ENCODE data around the gene NUMA1.

The NUMA1 gene

GRCh38 chr11:72069200-72069599, 11.1 kb downstream of the NUMA1 start:
- no peaks in the 10 kb centered on the region for H3K27me3 ChIP-seq (ENCODE audit: insufficient read depth, poor library complexity, severe bottlenecking)
- DNase-seq (ENCODE audit: low read depth in 1 of 2, low spot score in 1 of 2) = no peak
- peak overlapping the region; percentile 54 for H3K27ac ChIP-seq (replicated peaks)
- TF ChIP-seq GABPA (IDR thresholded peaks at IDR 0.05; ENCODE audit: low read depth) = no peak
- no peak for TF ChIP-seq POLR2AphosphoS5 (IDR thresholded peaks at IDR 0.05; ENCODE audit: low read depth)
- no peak for TF ChIP-seq SPI1 (IDR thresholded peaks at IDR 0.05; ENCODE audit: borderline replicate concordance, low read depth)
- no peak for TF ChIP-seq CTCF (IDR thresholded peaks at IDR 0.05; ENCODE audit: insufficient read depth, low read length)
- TF ChIP-seq, protein P1, sequence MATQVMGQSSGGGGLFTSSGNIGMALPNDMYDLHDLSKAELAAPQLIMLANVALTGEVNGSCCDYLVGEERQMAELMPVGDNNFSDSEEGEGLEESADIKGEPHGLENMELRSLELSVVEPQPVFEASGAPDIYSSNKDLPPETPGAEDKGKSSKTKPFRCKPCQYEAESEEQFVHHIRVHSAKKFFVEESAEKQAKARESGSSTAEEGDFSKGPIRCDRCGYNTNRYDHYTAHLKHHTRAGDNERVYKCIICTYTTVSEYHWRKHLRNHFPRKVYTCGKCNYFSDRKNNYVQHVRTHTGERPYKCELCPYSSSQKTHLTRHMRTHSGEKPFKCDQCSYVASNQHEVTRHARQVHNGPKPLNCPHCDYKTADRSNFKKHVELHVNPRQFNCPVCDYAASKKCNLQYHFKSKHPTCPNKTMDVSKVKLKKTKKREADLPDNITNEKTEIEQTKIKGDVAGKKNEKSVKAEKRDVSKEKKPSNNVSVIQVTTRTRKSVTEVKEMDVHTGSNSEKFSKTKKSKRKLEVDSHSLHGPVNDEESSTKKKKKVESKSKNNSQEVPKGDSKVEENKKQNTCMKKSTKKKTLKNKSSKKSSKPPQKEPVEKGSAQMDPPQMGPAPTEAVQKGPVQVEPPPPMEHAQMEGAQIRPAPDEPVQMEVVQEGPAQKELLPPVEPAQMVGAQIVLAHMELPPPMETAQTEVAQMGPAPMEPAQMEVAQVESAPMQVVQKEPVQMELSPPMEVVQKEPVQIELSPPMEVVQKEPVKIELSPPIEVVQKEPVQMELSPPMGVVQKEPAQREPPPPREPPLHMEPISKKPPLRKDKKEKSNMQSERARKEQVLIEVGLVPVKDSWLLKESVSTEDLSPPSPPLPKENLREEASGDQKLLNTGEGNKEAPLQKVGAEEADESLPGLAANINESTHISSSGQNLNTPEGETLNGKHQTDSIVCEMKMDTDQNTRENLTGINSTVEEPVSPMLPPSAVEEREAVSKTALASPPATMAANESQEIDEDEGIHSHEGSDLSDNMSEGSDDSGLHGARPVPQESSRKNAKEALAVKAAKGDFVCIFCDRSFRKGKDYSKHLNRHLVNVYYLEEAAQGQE (IDR thresholded peaks at IDR 0.05; ENCODE audit: insufficient replicate concordance, low read depth) = no peak
- no peak overlapping the region for H3K4me3 ChIP-seq (replicated peaks; ENCODE audit: insufficient read depth, low read length)

- no peak overlapping the region for H3K4me3 ChIP-seq (replicated peaks; ENCODE audit: insufficient read depth, low read length)
- TF ChIP-seq POLR2AphosphoS5 (IDR thresholded peaks at IDR 0.05; ENCODE audit: low read depth) (no peak), GABPA (IDR thresholded peaks at IDR 0.05; ENCODE audit: low read depth) (no peak), SPI1 (IDR thresholded peaks at IDR 0.05; ENCODE audit: borderline replicate concordance, low read depth) (no peak)
- H3K27ac ChIP-seq (replicated peaks) = no peak overlapping the region
- H3K27me3 ChIP-seq (ENCODE audit: insufficient read depth, poor library complexity, severe bottlenecking) = no peaks in the 10 kb centered on the region
- DNase-seq (ENCODE audit: low read depth in 1 of 2, low spot score in 1 of 2) = no peak
Measured at GRCh38 chr11:72067676-72068075, 12.7 kb downstream of the NUMA1 start.

- Histone ChIP-seq H3K27ac (replicated peaks) (no peak overlapping the region), H3K27me3 (ENCODE audit: insufficient read depth, poor library complexity, severe bottlenecking) (no peaks in the 10 kb centered on the region), H3K4me3 (replicated peaks; ENCODE audit: insufficient read depth, low read length) (no peak overlapping the region)
- no peak for DNase-seq (ENCODE audit: low read depth in 1 of 2, low spot score in 1 of 2)
- no peak for TF ChIP-seq GABPA (IDR thresholded peaks at IDR 0.05; ENCODE audit: low read depth)
- no peak for TF ChIP-seq POLR2AphosphoS5 (IDR thresholded peaks at IDR 0.05; ENCODE audit: low read depth)
- TF ChIP-seq SPI1 (IDR thresholded peaks at IDR 0.05; ENCODE audit: borderline replicate concordance, low read depth) = no peak
- TF ChIP-seq, protein P1 (IDR thresholded peaks at IDR 0.05; ENCODE audit: insufficient replicate concordance, low read depth) = no peak
- TF ChIP-seq CTCF (IDR thresholded peaks at IDR 0.05; ENCODE audit: insufficient read depth, low read length) = no peak
Measured at GRCh38 chr11:72067266-72067665, 13.1 kb downstream of the NUMA1 start.

- no peaks in the 10 kb centered on the region for H3K27me3 ChIP-seq (ENCODE audit: insufficient read depth, poor library complexity, severe bottlenecking)
- H3K4me3 ChIP-seq (replicated peaks; ENCODE audit: insufficient read depth, low read length) = no peak overlapping the region
- TF ChIP-seq POLR2AphosphoS5 (IDR thresholded peaks at IDR 0.05; ENCODE audit: low read depth) = no peak
- TF ChIP-seq CTCF (IDR thresholded peaks at IDR 0.05; ENCODE audit: insufficient read depth, low read length) = no peak
- no peak for TF ChIP-seq SPI1 (IDR thresholded peaks at IDR 0.05; ENCODE audit: borderline replicate concordance, low read depth)
- TF ChIP-seq GABPA (IDR thresholded peaks at IDR 0.05; ENCODE audit: low read depth) = no peak
- TF ChIP-seq, protein P1 (IDR thresholded peaks at IDR 0.05; ENCODE audit: insufficient replicate concordance, low read depth) = no peak
- no peak for DNase-seq (ENCODE audit: low read depth in 1 of 2, low spot score in 1 of 2)
- H3K27ac ChIP-seq (replicated peaks) = no peak overlapping the region
Measured at GRCh38 chr11:72066855-72067254, 13.5 kb downstream of the NUMA1 start.

Measured in HL-60 (cell line).